OCI-LY1 (cell line): ENCODE results near the gene DCAKD.
"Not testable (repeated sequence)": the region's sequence is repeated elsewhere in the genome, so short reads cannot be mapped to it uniquely, and the experiment has no call there.

Experiments
- H2AFZ ChIP-seq: fragments of 200-600 bp; sonication (generic), shearing (Covaris generic); 2 replicates; pipeline ENCODE4 v1.6.0; 2014; ENCODE audit warnings: antibody characterized with exemption, mild to moderate bottlenecking, low read length
- H3F3A ChIP-seq: fragments of 200-600 bp; sonication (generic), shearing (Covaris generic); 2 replicates; pipeline ENCODE4 v1.6.0; 2014; ENCODE audit warnings: mild to moderate bottlenecking, antibody characterized with exemption, low read length, moderate library complexity; ENCODE audit not compliant: insufficient read depth
- H3K27ac ChIP-seq: fragments of 200-600 bp; sonication (generic); 2 replicates; pipeline ENCODE4 v1.5.1; 2014; ENCODE audit warnings: low read length, mixed run types, mild to moderate bottlenecking, low read depth; ENCODE audit not compliant: poor library complexity, severe bottlenecking
- H3K27me3 ChIP-seq: fragments of 200-600 bp; sonication (generic); 2 replicates; pipeline ENCODE4 v1.6.0; 2014; ENCODE audit warnings: antibody characterized with exemption, mild to moderate bottlenecking, low read length, moderate library complexity; ENCODE audit not compliant: insufficient read depth
- H3K36me3 ChIP-seq: fragments of 200-600 bp; sonication (generic); 2 replicates; pipeline ENCODE4 v1.6.1; 2014; ENCODE audit warnings: mild to moderate bottlenecking, antibody characterized with exemption, low read length, moderate library complexity, mixed read lengths; ENCODE audit not compliant: insufficient read depth
- H3K4me1 ChIP-seq: fragments of 200-600 bp; sonication (generic); 2 replicates; pipeline ENCODE4 v1.5.1; 2014; ENCODE audit warnings: mild to moderate bottlenecking, low read length, moderate library complexity; ENCODE audit not compliant: insufficient read depth, severe bottlenecking
- H3K4me2 ChIP-seq: fragments of 200-600 bp; sonication (generic), shearing (Covaris generic); 2 replicates; pipeline ENCODE4 v1.6.1; 2014; ENCODE audit warnings: low read length
- H3K4me3 ChIP-seq: fragments of 200-600 bp; sonication (generic); 2 replicates; pipeline ENCODE4 v1.5.1; 2014; ENCODE audit warnings: low read length, low read depth, mild to moderate bottlenecking, mixed read lengths; ENCODE audit not compliant: poor library complexity, severe bottlenecking
- H3K79me2 ChIP-seq: fragments of 200-600 bp; shearing (Covaris generic); 2 replicates; pipeline ENCODE4 v1.6.1; 2016; ENCODE audit warnings: mixed run types, low read length, mixed read lengths; ENCODE audit not compliant: insufficient read depth
- H3K9ac ChIP-seq: fragments of 200-600 bp; sonication (generic), shearing (Covaris generic); 2 replicates; pipeline ENCODE4 v1.6.1; 2014; ENCODE audit warnings: mild to moderate bottlenecking, low read length, mixed read lengths
- H3K9me2 ChIP-seq: fragments of 200-600 bp; sonication (generic), shearing (Covaris generic); 2 replicates; pipeline ENCODE4 v1.6.1; 2014; ENCODE audit warnings: low read depth, mild to moderate bottlenecking, low read length, mixed read lengths
- H3K9me3 ChIP-seq: fragments of 200-600 bp; shearing (Covaris generic); 2 replicates; pipeline ENCODE4 v1.6.1; 2014; ENCODE audit warnings: low read length, mixed read lengths
- H4K20me1 ChIP-seq: fragments of 200-600 bp; sonication (generic), shearing (Covaris generic); 2 replicates; pipeline ENCODE4 v1.6.0; 2016; ENCODE audit warnings: mild to moderate bottlenecking, low read length; ENCODE audit not compliant: insufficient read depth
- CTCF ChIP-seq: fragments of 200-600 bp; sonication (generic), shearing (Covaris generic); IDR thresholded peaks from 2 replicates; pipeline ENCODE4 v1.5.1; 2017; ENCODE audit warnings: mild to moderate bottlenecking, antibody characterized with exemption, low read length, moderate library complexity, mixed read lengths
- EZH2 ChIP-seq: fragments of 200-600 bp; sonication (generic), shearing (Covaris generic); IDR thresholded peaks from 2 replicates; pipeline ENCODE4 v1.8.0; 2017; ENCODE audit warnings: borderline replicate concordance, mixed run types, mild to moderate bottlenecking, antibody characterized with exemption, low read length, moderate library complexity, mixed read lengths

Gene DCAKD

GRCh38 chr17:45052052-45052772, 780 bp upstream of the DCAKD start:
- Histone ChIP-seq H3K9me2 (no peaks in the 10 kb centered on the region), H3K79me2 (peaks cover 26% of the 10 kb centered on the region), H3K27ac (peak overlapping the region; percentile 90), H3K27me3 (no peaks in the 10 kb centered on the region), H3K9ac (peak overlapping the region; percentile 94), H4K20me1 (no peaks in the 10 kb centered on the region), H2AFZ (no peak overlapping the region), H3K4me1 (peaks cover 32% of the 10 kb centered on the region), H3K9me3 (no peaks in the 10 kb centered on the region), H3K4me2 (peak overlapping the region; percentile 94), H3K4me3 (peak overlapping the region; percentile 76), H3F3A (no peaks in the 10 kb centered on the region), H3K36me3 (no peaks in the 10 kb centered on the region)
- TF ChIP-seq EZH2 (no peak), CTCF (no peak)

- H3K79me2 ChIP-seq, result peaks cover 26% of the 10 kb centered on the region
- H4K20me1 ChIP-seq, H3K9me2 ChIP-seq, H3K9me3 ChIP-seq, H3K27me3 ChIP-seq, H3F3A ChIP-seq, H3K36me3 ChIP-seq, H2AFZ ChIP-seq: not testable (repeated sequence)
- H3K27ac ChIP-seq, result peak overlapping the region; percentile 90
- peaks cover 32% of the 10 kb centered on the region for H3K4me1 ChIP-seq
- peak overlapping the region; percentile 76 for H3K4me3 ChIP-seq
- peak overlapping the region; percentile 94; the same call in 1 of the 2 replicates for H3K4me2 ChIP-seq
- H3K9ac ChIP-seq, result peak overlapping the region; percentile 94; the same call in 1 of the 2 replicates
Measured at GRCh38 chr17:45051720-45052051, 254 bp upstream of the DCAKD start.

- Histone ChIP-seq H3K9me3 (no peaks in the 10 kb centered on the region), H3K4me3 (peak overlapping the region; percentile 77), H2AFZ (no peak overlapping the region), H3K27ac (peak overlapping the region; percentile 93), H3K9me2 (no peaks in the 10 kb centered on the region), H3K4me2 (peak overlapping the region; percentile 100), H3K79me2 (peaks cover 26% of the 10 kb centered on the region), H3K4me1 (peaks cover 32% of the 10 kb centered on the region), H3F3A (no peaks in the 10 kb centered on the region), H4K20me1 (no peaks in the 10 kb centered on the region), H3K27me3 (no peaks in the 10 kb centered on the region), H3K36me3 (no peaks in the 10 kb centered on the region), H3K9ac (peak overlapping the region; percentile 94)
- TF ChIP-seq CTCF (no peak), EZH2 (no peak)
Measured at GRCh38 chr17:45050481-45051059, 862 bp downstream of the DCAKD start.
